OCI-LY1 (cell line): Measurements from ENCODE around the gene FCAMR.

Experiments used
- H2AFZ ChIP-seq: fragments of 200-600 bp; sonication (generic), shearing (Covaris generic); 2 replicates; pipeline ENCODE4 v1.6.0; 2014; ENCODE audit warnings: antibody characterized with exemption, mild to moderate bottlenecking, low read length
- H3F3A ChIP-seq: fragments of 200-600 bp; sonication (generic), shearing (Covaris generic); 2 replicates; pipeline ENCODE4 v1.6.0; 2014; ENCODE audit warnings: mild to moderate bottlenecking, antibody characterized with exemption, low read length, moderate library complexity; ENCODE audit not compliant: insufficient read depth
- H3K27ac ChIP-seq: fragments of 200-600 bp; sonication (generic); 2 replicates; pipeline ENCODE4 v1.5.1; 2014; ENCODE audit warnings: low read length, mixed run types, mild to moderate bottlenecking, low read depth; ENCODE audit not compliant: poor library complexity, severe bottlenecking
- H3K27me3 ChIP-seq: fragments of 200-600 bp; sonication (generic); 2 replicates; pipeline ENCODE4 v1.6.0; 2014; ENCODE audit warnings: antibody characterized with exemption, mild to moderate bottlenecking, low read length, moderate library complexity; ENCODE audit not compliant: insufficient read depth
- H3K36me3 ChIP-seq: fragments of 200-600 bp; sonication (generic); 2 replicates; pipeline ENCODE4 v1.6.1; 2014; ENCODE audit warnings: mild to moderate bottlenecking, antibody characterized with exemption, low read length, moderate library complexity, mixed read lengths; ENCODE audit not compliant: insufficient read depth
- H3K4me1 ChIP-seq: fragments of 200-600 bp; sonication (generic); 2 replicates; pipeline ENCODE4 v1.5.1; 2014; ENCODE audit warnings: mild to moderate bottlenecking, low read length, moderate library complexity; ENCODE audit not compliant: insufficient read depth, severe bottlenecking
- H3K4me2 ChIP-seq: fragments of 200-600 bp; sonication (generic), shearing (Covaris generic); 2 replicates; pipeline ENCODE4 v1.6.1; 2014; ENCODE audit warnings: low read length
- H3K4me3 ChIP-seq: fragments of 200-600 bp; sonication (generic); 2 replicates; pipeline ENCODE4 v1.5.1; 2014; ENCODE audit warnings: low read length, low read depth, mild to moderate bottlenecking, mixed read lengths; ENCODE audit not compliant: poor library complexity, severe bottlenecking
- H3K79me2 ChIP-seq: fragments of 200-600 bp; shearing (Covaris generic); 2 replicates; pipeline ENCODE4 v1.6.1; 2016; ENCODE audit warnings: mixed run types, low read length, mixed read lengths; ENCODE audit not compliant: insufficient read depth
- H3K9ac ChIP-seq: fragments of 200-600 bp; sonication (generic), shearing (Covaris generic); 2 replicates; pipeline ENCODE4 v1.6.1; 2014; ENCODE audit warnings: mild to moderate bottlenecking, low read length, mixed read lengths
- H3K9me2 ChIP-seq: fragments of 200-600 bp; sonication (generic), shearing (Covaris generic); 2 replicates; pipeline ENCODE4 v1.6.1; 2014; ENCODE audit warnings: low read depth, mild to moderate bottlenecking, low read length, mixed read lengths
- H3K9me3 ChIP-seq: fragments of 200-600 bp; shearing (Covaris generic); 2 replicates; pipeline ENCODE4 v1.6.1; 2014; ENCODE audit warnings: low read length, mixed read lengths
- H4K20me1 ChIP-seq: fragments of 200-600 bp; sonication (generic), shearing (Covaris generic); 2 replicates; pipeline ENCODE4 v1.6.0; 2016; ENCODE audit warnings: mild to moderate bottlenecking, low read length; ENCODE audit not compliant: insufficient read depth
- EZH2 ChIP-seq: fragments of 200-600 bp; sonication (generic), shearing (Covaris generic); IDR thresholded peaks from 2 replicates; pipeline ENCODE4 v1.8.0; 2017; ENCODE audit warnings: borderline replicate concordance, mixed run types, mild to moderate bottlenecking, antibody characterized with exemption, low read length, moderate library complexity, mixed read lengths
- TF ChIP-seq, protein P1 (sequence below): fragments of 200-600 bp; sonication (generic), shearing (Covaris generic); IDR thresholded peaks from 2 replicates; pipeline ENCODE4 v1.5.1; 2017; ENCODE audit warnings: mild to moderate bottlenecking, antibody characterized with exemption, low read length, moderate library complexity, mixed read lengths

FCAMR gene

GRCh38 chr1:206918076-206918475 lies 52.2 kb downstream of the FCAMR start:
- no peak overlapping the region for H3K9ac ChIP-seq
- no peaks in the 10 kb centered on the region for H3K36me3 ChIP-seq
- TF ChIP-seq EZH2: no peak
- TF ChIP-seq, protein P1, sequence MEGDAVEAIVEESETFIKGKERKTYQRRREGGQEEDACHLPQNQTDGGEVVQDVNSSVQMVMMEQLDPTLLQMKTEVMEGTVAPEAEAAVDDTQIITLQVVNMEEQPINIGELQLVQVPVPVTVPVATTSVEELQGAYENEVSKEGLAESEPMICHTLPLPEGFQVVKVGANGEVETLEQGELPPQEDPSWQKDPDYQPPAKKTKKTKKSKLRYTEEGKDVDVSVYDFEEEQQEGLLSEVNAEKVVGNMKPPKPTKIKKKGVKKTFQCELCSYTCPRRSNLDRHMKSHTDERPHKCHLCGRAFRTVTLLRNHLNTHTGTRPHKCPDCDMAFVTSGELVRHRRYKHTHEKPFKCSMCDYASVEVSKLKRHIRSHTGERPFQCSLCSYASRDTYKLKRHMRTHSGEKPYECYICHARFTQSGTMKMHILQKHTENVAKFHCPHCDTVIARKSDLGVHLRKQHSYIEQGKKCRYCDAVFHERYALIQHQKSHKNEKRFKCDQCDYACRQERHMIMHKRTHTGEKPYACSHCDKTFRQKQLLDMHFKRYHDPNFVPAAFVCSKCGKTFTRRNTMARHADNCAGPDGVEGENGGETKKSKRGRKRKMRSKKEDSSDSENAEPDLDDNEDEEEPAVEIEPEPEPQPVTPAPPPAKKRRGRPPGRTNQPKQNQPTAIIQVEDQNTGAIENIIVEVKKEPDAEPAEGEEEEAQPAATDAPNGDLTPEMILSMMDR: no peak
- H4K20me1 ChIP-seq: no peaks in the 10 kb centered on the region
- H2AFZ ChIP-seq: no peak overlapping the region
- no peaks in the 10 kb centered on the region for H3K79me2 ChIP-seq
- H3K27me3 ChIP-seq: no peaks in the 10 kb centered on the region
- no peak overlapping the region for H3K27ac ChIP-seq
- H3F3A ChIP-seq: no peaks in the 10 kb centered on the region
- no peak overlapping the region for H3K4me3 ChIP-seq
- no peaks in the 10 kb centered on the region for H3K9me3 ChIP-seq
- H3K9me2 ChIP-seq: no peaks in the 10 kb centered on the region
- peaks cover 18% of the 10 kb centered on the region for H3K4me1 ChIP-seq
- H3K4me2 ChIP-seq: no peak overlapping the region

DNA sequence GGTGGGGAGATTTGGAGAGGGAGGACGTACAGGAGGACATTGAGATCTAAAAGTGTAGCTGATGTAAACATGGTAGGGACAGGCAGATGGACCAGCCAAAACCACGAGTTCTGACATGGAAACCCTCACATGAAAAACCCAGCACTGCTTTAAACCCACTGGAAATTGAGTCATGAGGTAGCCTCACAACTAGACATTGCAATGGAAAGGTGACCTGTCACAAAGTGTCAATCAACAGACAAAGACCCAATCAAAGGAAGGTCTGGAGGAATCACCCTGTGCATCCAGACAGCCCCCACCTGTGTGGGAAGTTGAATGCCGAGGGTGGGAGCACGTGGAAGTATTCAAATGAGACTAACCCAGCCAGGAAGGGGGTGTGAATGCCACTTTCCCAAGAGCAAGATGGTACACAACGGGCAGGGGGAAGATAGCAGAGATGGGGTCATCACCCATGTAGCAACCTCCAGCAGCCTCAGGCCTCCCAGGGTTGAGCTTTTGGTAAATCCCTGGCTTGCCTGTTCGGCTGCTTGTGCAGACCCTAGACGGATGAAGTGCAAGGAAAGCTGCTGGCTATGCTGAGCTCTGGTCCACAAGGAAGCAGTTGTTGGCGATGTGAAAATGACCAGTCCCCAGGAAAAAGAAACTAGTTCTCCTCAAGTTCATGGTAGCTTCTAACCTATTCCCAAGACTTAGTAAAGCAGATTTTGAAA lies 54.1 kb downstream of the FCAMR start:
- TF ChIP-seq, protein P1: no peak
- TF ChIP-seq EZH2: no peak
- Histone ChIP-seq H3K27me3 (no peaks in the 10 kb centered on the region), H3K36me3 (no peaks in the 10 kb centered on the region), H3K9me2 (no peaks in the 10 kb centered on the region), H3K4me2 (no peak overlapping the region), H3K4me3 (no peak overlapping the region), H4K20me1 (no peaks in the 10 kb centered on the region), H3K9me3 (no peaks in the 10 kb centered on the region), H3K79me2 (no peaks in the 10 kb centered on the region), H3K4me1 (no peaks in the 10 kb centered on the region), H3F3A (no peaks in the 10 kb centered on the region), H2AFZ (no peak overlapping the region), H3K27ac (no peak overlapping the region), H3K9ac (no peak overlapping the region)

GRCh38 chr1:206915030-206915735 lies 55.1 kb downstream of the FCAMR start:
- H3K4me3 ChIP-seq: no peak overlapping the region
- H3K27ac ChIP-seq: no peak overlapping the region
- H4K20me1 ChIP-seq: no peaks in the 10 kb centered on the region
- no peaks in the 10 kb centered on the region for H3K27me3 ChIP-seq
- H3K9me2 ChIP-seq: no peaks in the 10 kb centered on the region
- no peaks in the 10 kb centered on the region for H3K36me3 ChIP-seq
- no peaks in the 10 kb centered on the region for H3K9me3 ChIP-seq
- TF ChIP-seq EZH2: no peak
- TF ChIP-seq, protein P1: no peak
- no peak overlapping the region for H2AFZ ChIP-seq
- H3K9ac ChIP-seq: no peak overlapping the region
- no peak overlapping the region for H3K4me2 ChIP-seq
- no peaks in the 10 kb centered on the region for H3F3A ChIP-seq
- H3K4me1 ChIP-seq: no peaks in the 10 kb centered on the region
- no peaks in the 10 kb centered on the region for H3K79me2 ChIP-seq
